Kidney (tissue), 14 donors: ENCODE data around the gene CYTH1. TPM values are rescaled to one million over a fixed set of nuclear protein-coding genes. Genes with fewer than 3 reads are reported as not detected.

Experiments used
- DNase-seq, 5 donors: peaks; one replicate each; pipeline ENCODE4 v3.0.0-alpha.2; 2013 to 2020
- FAIRE-seq: peaks from 2 replicates; lab custom pipeline; 2012; peaks lifted over from hg19 to GRCh38; lab: Jason Lieb, UNC
- H3K27ac ChIP-seq, 2 donors: one replicate each; pipeline ENCODE4 v1.7.0; 2013; ENCODE audit warnings: low read depth in 2 of 2, low read length in 2 of 2, inconsistent platforms in 1 of 2
- H3K27me3 ChIP-seq: one replicate; pipeline ENCODE4 v1.7.1; 2013; ENCODE audit warnings: low read length, inconsistent platforms; ENCODE audit not compliant: control insufficient read depth, insufficient read depth
- H3K36me3 ChIP-seq, 3 donors: one replicate each; pipeline versions ENCODE4 v1.7.0 to v1.7.1; 2013; ENCODE audit warnings: low read length in 3 of 3, control low read depth in 1 of 3, inconsistent platforms in 1 of 3; ENCODE audit not compliant: insufficient read depth in 3 of 3, control insufficient read depth in 2 of 3
- H3K4me1 ChIP-seq, 3 donors: one replicate each; pipeline versions ENCODE4 v1.7.0 to v1.7.1; 2013; ENCODE audit warnings: low read length in 3 of 3, inconsistent platforms in 1 of 3, low read depth in 1 of 3; ENCODE audit not compliant: control insufficient read depth in 2 of 3, insufficient read depth in 2 of 3
- H3K4me3 ChIP-seq, 3 donors: one replicate each; pipeline versions ENCODE4 v1.7.0 to v1.8.1; 2013; ENCODE audit warnings: low read length in 3 of 3, control low read depth in 1 of 3, inconsistent platforms in 1 of 3
- H3K9ac ChIP-seq, 3 donors: one replicate each; pipeline versions ENCODE4 v1.7.0 to v1.7.1; 2013; ENCODE audit warnings: low read length in 3 of 3, control low read depth in 1 of 3, inconsistent platforms in 1 of 3
- H3K9me3 ChIP-seq, 3 donors: one replicate each; pipeline versions ENCODE4 v1.7.0 to v1.7.1; 2013; ENCODE audit warnings: low read length in 3 of 3, control low read depth in 1 of 3, inconsistent platforms in 1 of 3; ENCODE audit not compliant: control insufficient read depth in 2 of 3, insufficient read depth in 1 of 3
- intact Hi-C: fragments of 100-400 bp; cut with DNase I; formaldehyde crosslinking; loops from one replicate; pipeline ENCODE4 v1.11.1; 2022
- polyA plus RNA-seq: library from polyadenylated mRNA; stranded (reverse); fragments of 350-450 nt; fragmentation: Illumina TruSeq; extraction: RNeasy Lipid Tissue Mini Kit (QIAGEN cat#74804); gene quantifications from one replicate; pipeline ENCODE4 v1.2.3, GENCODE V29; 2014; ENCODE audit warnings: low read depth, low replicate concordance; ENCODE audit not compliant: insufficient read depth
- total RNA-seq: library from RNA; stranded (reverse); fragmentation: NEBNext Ultra II Directional; extraction: Animal tissue kit (Norgen Biotek cat#: 25700); gene quantifications from one replicate; pipeline ENCODE4 v1.2.1, GENCODE V29; 2021
- TF ChIP-seq, protein P1 (sequence below): IDR thresholded peaks from 3 replicates; pipeline ENCODE4 v1.5.1; 2012; ENCODE audit warnings: mild to moderate bottlenecking, moderate library complexity, borderline replicate concordance; ENCODE audit not compliant: insufficient read depth; ENCODE audit errors: extremely low read depth
- donor health status: control.
- donor health status: control.
- donor health status: control.
- donor health status: control.
- donor health status: control.
- donor health status: DM: yes; HTN: yes; CAD: no.
- donor health status: Normal renal cell carcinoma (clear cell type).

The CYTH1 gene
- total and polyA plus RNA-seq, 2 donors from 2014 or later, result 25.3 to 59.7 TPM

DNA sequence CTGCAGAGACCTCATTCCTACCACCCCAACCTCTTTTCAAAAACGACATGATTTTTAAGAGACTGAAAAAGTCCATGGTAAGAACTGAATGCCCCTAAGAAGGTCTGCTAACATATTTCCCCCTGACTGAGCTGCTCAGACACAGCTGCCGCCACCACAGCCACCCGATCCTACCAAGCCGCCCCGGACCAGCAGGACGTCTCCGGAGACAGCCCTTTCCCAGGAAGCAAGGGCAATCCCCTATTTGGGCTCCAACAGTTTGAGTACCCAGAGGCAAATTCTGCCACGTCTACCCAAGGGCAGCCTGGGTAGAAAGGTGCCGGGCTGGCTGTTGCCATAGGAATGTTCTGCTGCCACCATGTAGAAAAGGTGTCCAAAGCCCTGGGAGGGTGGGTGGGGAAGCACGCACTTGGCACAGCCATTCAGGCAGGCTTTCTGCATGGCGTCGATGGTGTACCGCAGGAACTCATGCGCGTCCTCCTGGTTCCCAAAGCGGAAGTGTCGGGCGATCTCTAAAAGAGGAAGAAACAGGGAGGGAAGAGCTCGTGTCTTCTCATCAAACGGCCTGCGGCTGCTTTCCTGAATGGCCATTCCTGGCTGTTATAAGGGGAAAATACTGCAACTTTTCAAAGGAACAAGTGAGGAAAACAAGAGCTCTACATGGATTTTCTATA is 44.9 kb upstream of the CYTH1 start:
- intact Hi-C loops, result no loop called here
- H3K4me1 ChIP-seq, result no peaks in the 10 kb centered on the region
- FAIRE-seq, result no peak
- H3K9me3 ChIP-seq, result no peaks in the 10 kb centered on the region
- H3K27ac ChIP-seq, result peak overlapping the region; percentile 56 to 58
- peaks cover 6 to 43% (median 37%) of the 10 kb centered on the region in 3 donors for H3K36me3 ChIP-seq
- TF ChIP-seq, protein P1, sequence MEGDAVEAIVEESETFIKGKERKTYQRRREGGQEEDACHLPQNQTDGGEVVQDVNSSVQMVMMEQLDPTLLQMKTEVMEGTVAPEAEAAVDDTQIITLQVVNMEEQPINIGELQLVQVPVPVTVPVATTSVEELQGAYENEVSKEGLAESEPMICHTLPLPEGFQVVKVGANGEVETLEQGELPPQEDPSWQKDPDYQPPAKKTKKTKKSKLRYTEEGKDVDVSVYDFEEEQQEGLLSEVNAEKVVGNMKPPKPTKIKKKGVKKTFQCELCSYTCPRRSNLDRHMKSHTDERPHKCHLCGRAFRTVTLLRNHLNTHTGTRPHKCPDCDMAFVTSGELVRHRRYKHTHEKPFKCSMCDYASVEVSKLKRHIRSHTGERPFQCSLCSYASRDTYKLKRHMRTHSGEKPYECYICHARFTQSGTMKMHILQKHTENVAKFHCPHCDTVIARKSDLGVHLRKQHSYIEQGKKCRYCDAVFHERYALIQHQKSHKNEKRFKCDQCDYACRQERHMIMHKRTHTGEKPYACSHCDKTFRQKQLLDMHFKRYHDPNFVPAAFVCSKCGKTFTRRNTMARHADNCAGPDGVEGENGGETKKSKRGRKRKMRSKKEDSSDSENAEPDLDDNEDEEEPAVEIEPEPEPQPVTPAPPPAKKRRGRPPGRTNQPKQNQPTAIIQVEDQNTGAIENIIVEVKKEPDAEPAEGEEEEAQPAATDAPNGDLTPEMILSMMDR, result no peak
- no peaks in the 10 kb centered on the region for H3K27me3 ChIP-seq
- no peak for DNase-seq
- no peak overlapping the region for H3K9ac ChIP-seq
- H3K4me3 ChIP-seq, result no peak overlapping the region

DNA sequence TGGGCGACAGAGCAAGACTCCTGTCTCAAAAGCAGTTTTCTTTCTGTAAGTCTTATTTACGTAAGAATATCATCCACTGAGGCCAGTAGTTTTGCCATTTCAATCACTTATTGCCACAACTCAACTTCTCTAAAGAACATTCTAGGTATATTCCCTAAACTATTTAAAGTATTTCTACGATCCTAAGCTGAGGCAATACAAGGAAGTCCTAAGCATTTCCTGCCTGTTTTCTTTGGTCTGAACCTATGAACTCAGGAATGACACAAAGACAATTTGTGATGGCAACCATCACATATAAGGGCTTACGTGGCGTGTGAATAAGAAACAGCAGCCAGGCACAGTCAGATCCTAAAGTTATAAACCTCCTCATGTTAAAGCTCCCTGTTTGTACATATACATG is 44.3 kb upstream of the CYTH1 start:
- Histone ChIP-seq H3K4me3 (no peak overlapping the region), H3K9me3 (no peaks in the 10 kb centered on the region), H3K9ac (no peak overlapping the region), H3K36me3 (peaks cover 8 to 42% (median 37%) of the 10 kb centered on the region in 3 donors), H3K27me3 (no peaks in the 10 kb centered on the region), H3K27ac (peak overlapping the region; percentile 56 to 58), H3K4me1 (no peaks in the 10 kb centered on the region)
- intact Hi-C loops, result no loop called here
- TF ChIP-seq, protein P1, result no peak
- no peak for FAIRE-seq
- no peak for DNase-seq

DNA sequence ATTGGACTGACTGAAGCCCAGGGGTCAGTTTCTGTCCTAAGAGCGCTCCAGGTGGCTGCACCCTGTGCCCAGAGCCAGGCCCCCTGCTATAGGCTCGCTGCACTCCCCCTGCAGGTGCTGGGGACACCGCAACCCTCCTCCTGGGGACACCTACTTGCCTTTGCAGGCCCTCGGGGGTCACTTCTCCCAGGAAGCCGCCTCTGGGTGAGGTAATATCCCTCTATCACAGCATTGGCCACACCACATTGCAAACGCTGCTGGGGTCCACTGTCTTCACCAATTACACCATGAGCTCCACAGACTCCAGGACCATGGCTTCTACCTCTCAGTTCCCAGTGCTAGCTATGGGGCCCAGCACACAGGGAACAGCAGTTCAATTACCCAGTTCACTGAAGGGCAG is 43.6 kb upstream of the CYTH1 start:
- intact Hi-C loops, result no loop called here
- H3K9me3 ChIP-seq, result no peaks in the 10 kb centered on the region
- peaks cover 9 to 45% (median 39%) of the 10 kb centered on the region in 3 donors for H3K36me3 ChIP-seq
- no peak overlapping the region for H3K4me3 ChIP-seq
- FAIRE-seq, result no peak
- H3K27ac ChIP-seq, result no peak overlapping the region
- no peaks in the 10 kb centered on the region for H3K27me3 ChIP-seq
- no peaks in the 10 kb centered on the region for H3K4me1 ChIP-seq
- TF ChIP-seq, protein P1, result no peak
- no peak for DNase-seq
- no peak overlapping the region for H3K9ac ChIP-seq
